NCI-H1436 treated with DMSO at 0.1 percent for 48 hours (cell line): Measurements from ENCODE around the gene LRRC46.
A peak's percentile ranks its signal among the peaks of the same experiment; 100 is the strongest.

Experiments
- DNase-seq: peaks from one replicate; lab custom pipeline; 2025; lab: John Stamatoyannopoulos, UW

LRRC46 gene, protein sequence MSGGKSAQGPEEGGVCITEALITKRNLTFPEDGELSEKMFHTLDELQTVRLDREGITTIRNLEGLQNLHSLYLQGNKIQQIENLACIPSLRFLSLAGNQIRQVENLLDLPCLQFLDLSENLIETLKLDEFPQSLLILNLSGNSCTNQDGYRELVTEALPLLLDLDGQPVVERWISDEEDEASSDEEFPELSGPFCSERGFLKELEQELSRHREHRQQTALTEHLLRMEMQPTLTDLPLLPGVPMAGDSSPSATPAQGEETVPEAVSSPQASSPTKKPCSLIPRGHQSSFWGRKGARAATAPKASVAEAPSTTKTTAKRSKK

GRCh38 chr17:47831003-47831933, at the start of gene LRRC46, which contains the start of gene MRPL10:
LRRC46 (plus strand) TSS chr17:47831670; CDS start chr17:47831990, 320 bp downstream.
MRPL10 (minus strand) TSS chr17:47831541; CDS start chr17:47831511, 30 bp downstream.
- peak; percentile 77 for DNase-seq

- DNase-seq = no peak
These were observed 45.8 kb upstream of the LRRC46 start for GRCh38 chr17:47785538-47786123.

- DNase-seq = no peak
These were observed 41.6 kb upstream of the LRRC46 start for GRCh38 chr17:47789611-47790561.

GRCh38 chr17:47791025-47791424, 40.4 kb upstream of the LRRC46 start:
- no peak for DNase-seq

- DNase-seq = no peak
These were observed 39.0 kb upstream of the LRRC46 start for GRCh38 chr17:47792457-47792856.

DNA sequence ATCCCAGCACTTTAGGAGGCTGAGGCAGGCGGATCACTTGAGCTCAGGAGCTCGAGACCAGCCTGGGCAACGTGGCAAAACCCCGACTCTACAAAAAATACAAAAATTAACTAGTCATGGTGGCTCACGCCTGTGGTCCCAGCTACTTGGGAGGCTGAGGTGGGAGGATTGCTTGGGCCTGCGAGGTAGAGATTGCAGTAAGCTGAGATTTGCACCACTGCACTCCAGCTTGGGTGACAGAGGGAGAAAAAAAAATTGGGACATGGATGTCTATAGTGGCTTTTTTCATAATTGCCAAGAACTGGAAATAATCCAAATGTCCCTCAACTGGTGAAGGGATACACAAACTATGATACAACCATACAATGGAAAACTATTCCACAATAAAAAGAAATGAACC, 38.5 kb upstream of the LRRC46 start:
- no peak for DNase-seq

- DNase-seq = no peak
These were observed 33.7 kb upstream of the LRRC46 start for GRCh38 chr17:47797797-47798196.

DNA sequence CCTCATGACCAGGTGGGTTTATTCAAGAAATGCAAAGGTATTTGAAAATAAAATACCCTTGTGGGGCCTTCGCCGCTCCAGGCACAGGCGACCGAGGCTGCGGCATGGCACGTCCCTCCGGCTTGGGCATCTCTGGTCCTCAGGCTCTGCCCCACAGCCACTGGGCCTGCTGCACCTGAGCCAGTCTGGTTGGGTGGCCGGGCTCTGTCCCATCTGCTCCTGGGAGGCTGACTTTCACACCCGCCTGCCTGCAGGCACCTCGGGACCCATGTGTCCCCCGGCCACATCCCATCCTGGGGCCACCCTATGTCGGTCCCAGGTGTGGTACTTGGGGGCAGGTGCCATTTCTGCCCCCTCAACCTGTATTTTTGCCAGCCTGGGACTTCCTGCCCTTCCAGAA, 30.8 kb upstream of the LRRC46 start:
- DNase-seq = no peak

DNA sequence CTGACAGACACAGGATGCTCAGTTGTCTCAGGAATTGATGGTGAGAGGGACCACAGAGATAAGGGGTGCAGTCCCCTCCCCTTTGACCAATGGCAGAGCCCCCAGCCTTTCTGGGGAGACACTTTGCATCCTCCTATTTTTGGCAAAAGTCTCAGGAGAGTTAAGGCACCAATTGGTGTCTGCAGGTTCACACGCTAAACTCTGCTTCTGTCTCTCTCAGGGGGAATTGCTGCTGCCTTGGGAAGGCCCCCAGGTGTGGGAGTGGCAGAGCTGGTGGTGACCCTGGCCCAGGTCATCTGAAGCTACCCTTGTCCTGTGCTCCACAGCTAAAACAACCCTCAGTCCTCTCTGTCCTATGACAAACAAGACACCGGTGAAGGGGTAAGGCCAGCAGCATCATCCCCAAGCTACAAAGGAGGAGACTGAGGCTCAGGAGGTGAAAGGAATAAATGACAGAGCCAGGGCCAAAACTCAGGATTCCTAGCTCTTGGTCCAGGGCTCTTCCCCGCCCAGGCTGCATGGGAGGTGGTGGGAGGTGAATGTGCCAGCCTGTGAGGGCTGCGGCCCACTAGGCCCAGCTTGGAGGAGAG, 30.2 kb upstream of the LRRC46 start:
- no peak for DNase-seq

DNA sequence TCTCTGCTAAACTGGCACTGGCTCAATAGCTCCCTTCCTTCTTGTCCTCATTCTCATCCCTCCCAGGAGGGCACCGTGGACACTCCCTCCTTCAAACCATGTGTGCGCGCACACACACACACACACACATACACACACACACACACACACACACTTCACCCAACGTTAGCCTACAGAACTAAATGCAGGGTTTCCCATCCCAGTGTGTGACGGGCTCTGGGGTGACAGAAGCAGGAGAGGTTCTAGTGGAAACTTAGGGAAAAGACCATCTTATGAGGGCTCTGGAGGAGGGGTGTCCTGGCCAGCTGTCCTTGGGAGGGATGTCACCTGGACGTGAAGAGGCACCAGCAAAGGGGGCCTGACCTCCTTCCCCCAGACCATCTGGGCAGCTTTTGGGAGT, 29.6 kb upstream of the LRRC46 start:
- no peak for DNase-seq

- DNase-seq = peak; percentile 17
These were observed 29.0 kb upstream of the LRRC46 start for GRCh38 chr17:47802341-47803022.

DNA sequence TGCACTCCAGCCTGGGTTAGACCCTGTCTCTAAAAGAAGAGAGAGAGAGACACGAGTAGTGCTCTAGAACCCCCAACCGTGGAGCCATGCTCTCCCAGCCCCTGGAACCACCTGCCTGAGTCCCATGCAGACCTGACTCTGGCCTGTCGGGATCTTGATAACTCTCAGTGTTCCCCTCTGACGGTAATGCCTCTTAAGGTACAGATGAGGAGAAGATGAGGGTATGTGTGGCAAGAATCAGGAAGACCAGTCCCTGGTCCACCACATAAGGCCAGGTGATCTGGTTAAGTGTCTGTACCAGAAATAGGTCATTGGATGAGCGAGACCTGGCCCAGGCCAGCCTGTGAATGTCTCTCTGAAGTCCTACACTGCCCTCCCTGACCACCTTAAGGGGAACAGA, 28.3 kb upstream of the LRRC46 start:
- no peak for DNase-seq

DNA sequence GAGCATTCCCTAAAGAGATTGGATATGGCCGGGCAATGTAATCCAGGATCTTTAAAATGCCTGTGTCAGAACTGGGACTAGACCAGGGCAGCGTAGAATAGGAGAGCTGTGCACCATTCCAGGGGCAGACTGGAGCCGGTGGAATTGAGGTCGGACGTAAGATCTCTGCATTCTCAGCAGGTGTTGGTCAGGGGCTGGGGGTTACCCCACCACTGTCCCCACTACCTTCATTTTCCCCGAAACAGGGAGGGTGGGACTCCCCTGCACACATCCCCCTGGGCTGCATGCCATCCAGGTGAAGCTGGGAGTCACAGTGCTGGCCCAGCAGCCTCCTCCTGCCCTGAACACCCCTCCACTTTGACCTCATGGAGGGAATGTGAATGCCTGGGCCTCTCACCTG, 27.7 kb upstream of the LRRC46 start:
- no peak for DNase-seq

GRCh38 chr17:47804461-47804860, 27.0 kb upstream of the LRRC46 start:
- no peak for DNase-seq

DNA sequence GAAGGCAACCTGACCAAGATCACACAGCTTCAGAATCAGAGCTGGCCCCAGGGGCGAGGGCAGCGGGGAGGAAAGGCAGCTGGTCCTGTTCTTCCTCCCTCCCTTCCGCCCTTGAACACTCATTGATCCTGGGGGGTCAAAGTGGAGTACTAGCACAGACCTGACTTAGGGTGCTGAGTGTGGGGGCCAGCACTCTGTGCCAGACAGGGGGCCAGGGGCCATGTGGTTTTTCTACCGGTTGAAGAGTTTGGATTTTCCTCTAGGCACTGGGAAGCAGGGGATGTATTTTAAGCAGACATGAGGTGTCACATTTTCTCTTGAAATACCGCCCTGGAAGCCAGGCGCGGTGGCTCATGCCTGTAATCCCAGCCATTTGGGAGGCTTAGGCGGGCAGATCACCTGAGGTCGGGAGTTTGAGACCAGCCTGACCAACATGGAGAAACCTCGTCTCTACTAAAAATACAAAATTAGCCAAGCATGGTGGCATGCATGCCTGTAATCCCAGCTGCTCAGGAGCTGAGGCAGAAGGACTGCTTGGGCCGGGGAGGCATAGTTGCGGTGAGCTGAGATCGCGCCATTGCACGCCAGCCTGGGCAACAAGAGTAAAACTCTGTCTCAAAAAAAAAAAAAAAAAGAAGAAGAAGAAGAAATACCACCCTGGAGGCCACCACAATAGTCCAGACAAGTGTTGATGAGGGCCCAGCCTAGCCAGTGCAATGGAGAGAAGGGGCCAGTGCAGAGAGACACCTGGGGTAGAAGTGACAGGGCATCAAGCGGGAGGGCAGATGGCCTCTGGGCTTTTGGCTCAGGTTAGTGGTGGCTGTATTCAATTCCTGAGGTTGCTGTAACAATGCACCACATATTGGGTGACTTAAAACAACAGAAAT, 25.2 kb upstream of the LRRC46 start:
- no peak for DNase-seq

- DNase-seq = no peak
These were observed 24.6 kb upstream of the LRRC46 start for GRCh38 chr17:47806913-47807255.

- DNase-seq = no peak
These were observed 24.0 kb upstream of the LRRC46 start for GRCh38 chr17:47807421-47807820.

- no peak for DNase-seq
These were observed 23.2 kb upstream of the LRRC46 start for GRCh38 chr17:47808036-47808829.
